Measurements from ENCODE around the gene PACS1.

PACS1 gene

GRCh38 chr11:66142370-66143263 is 72.5 kb downstream of the PACS1 start:
- DNase-seq (ENCODE audit: low read depth in 2 of 2): no peak

DNA sequence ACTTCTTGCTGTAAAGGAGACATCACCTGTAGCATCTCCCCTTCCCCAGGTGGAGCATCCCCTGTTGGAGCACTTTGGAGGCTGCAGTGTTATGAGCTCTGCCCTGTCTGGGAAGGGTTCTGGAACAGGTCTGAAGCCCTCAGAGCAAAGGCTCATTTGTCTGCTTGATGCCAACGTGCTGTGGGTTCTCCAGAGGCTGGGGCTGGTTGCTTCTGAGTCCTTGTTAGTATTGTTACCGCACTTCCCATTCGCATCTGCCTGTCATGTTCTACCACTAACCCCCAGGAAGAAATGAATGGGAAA is 73.1 kb downstream of the PACS1 start:
- DNase-seq (ENCODE audit: low read depth in 2 of 2): no peak

- no peak for DNase-seq (ENCODE audit: low read depth in 2 of 2)
Observed at GRCh38 chr11:66143996-66144678, 74.1 kb downstream of the PACS1 start.

- DNase-seq (ENCODE audit: low read depth in 2 of 2): no peak
Observed at GRCh38 chr11:66146074-66146473, 76.0 kb downstream of the PACS1 start.

DNA sequence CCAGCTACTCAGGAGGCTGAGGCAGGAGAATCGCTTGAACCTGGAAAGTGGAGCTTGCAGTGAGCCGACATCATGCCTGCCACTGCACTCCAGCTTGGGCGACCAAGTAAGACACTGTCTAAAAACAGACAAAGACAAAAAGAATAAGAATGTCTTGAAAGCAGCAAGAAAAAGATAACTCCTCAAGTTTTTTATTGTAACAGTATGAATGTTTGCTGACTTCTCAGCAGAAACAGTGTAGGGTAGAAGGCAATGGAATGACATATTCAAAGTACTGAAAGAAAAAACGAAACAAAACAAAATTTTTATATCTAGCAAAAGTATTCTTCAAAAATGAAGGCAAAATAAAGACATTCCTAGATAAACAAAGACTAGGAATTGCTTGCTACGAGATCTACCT is 76.9 kb downstream of the PACS1 start:
- DNase-seq (ENCODE audit: low read depth in 2 of 2): no peak

- no peak for DNase-seq (ENCODE audit: low read depth in 2 of 2)
Observed at GRCh38 chr11:66150140-66150539, 80.1 kb downstream of the PACS1 start.

DNA sequence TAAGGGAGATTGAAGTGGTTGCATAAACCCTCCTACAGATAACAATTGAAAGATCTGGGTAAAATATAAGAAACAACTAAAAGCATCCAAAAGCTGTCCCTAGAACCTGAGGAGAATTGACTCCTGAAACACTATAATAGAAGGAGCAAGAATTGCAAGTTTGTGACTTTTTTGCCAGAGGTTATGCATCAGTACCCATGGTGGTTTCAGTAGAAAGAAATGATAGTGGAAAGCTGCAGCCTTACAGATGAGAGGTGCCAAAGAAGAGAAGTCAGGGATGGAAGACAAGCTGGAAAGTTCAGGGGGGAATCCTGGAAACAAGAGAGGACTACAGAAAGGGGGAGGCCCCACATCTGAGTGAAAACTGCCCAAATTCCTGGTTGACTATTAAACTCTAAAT is 80.7 kb downstream of the PACS1 start:
- no peak for DNase-seq (ENCODE audit: low read depth in 2 of 2)

DNA sequence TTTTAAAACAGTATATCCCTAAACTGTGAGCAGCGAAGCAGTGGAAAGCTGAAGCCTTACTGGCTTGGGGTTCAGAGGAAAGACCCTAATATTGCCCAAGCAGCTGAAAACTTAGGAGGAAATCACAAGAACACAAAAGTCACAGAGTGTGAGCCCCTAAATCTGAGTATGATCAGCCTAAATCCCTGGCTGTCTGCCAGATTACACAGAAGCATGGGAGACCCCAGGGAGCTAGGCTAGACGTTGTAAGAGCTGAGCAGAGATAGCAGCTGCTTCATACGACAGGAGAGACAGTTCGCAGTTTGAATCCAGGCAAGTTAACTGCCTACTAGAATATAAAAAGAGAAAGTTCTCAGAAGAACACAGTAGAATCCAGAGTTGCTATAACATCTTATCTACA is 81.2 kb downstream of the PACS1 start:
- no peak for DNase-seq (ENCODE audit: low read depth in 2 of 2)

DNA sequence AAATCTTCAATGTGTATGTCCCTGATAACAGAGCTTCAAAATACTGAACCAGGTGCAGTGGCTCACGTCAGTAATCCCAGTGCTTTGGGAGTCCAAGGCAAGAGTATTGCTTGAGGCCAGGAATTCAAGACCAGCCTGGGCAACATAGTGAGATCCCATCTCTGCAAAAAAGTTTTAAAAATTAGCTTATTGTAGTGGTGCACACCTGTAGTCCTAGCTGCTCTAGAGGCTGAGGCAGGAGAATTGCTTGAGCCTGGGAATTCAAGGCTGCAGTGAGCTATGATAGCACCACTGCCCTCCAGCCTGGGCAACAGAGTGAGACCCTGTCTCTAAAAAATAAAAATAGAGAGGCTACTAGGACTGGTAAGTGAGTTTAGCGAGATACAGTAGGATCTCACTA is 84.0 kb downstream of the PACS1 start:
- DNase-seq (ENCODE audit: low read depth in 2 of 2): no peak

DNA sequence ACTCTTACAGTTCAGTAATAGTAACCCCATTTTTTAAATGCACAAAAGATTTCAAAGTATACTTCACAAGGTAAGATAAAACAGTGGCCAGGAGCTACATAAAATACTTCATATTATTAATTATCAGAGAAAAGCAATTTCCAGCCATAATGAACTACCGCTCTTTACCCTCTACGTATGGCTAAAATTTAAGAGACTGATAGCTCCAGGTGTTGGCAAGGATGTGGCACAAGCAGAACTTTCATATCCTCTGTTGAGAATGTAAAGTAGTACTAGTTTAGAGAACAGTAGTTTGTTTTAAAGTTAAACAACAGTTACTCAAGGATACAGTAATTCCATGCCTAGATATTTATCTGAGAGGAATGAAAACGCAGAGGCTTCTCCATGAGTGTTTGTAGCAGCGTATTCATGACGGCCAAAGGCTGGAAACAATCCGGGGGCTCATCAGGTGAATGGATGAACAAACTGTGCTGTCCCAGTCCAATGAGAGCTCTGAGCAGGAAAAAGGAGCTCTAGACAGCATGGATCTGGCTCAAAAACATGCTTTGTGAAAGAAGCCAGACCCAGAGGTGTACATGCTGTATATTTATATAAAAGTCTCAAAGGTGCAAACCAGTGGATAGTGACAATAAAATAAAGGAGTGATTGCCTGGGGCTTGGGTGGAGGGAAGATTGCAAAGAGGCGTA is 85.5 kb downstream of the PACS1 start:
- DNase-seq (ENCODE audit: low read depth in 2 of 2): no peak

DNA sequence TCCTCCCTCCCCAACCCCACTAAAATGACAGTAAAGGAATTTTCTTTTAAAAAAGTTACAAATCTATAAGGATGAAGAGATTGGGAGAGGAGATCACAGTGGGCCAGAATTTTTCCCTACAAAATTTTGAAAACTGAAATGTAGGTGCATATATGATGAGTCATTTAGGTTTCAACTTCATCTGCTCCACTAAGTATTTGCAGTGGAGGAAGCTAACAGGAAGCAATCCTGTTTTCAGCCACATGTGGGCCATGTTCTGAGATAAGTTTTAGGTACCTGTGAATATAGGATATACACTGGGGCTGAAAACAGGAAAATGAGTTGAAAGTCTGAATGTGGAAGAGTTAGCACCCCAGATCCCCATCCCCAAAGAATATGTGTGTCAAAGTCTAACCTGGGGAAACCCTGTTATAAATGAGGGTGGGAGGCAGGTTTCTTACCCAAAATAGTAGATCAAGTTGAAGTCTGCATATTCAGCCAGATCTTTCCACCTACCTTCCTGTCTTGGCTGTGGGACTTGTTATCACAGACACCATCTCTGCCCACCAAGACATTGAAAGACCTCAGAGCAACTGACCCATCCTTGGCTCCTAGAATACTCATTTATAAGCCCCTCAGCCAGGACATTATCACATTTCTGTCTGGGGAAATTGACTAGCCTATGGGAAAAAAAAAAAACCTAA is 87.3 kb downstream of the PACS1 start:
- DNase-seq (ENCODE audit: low read depth in 2 of 2): no peak

- DNase-seq (ENCODE audit: low read depth in 2 of 2): no peak
Observed at GRCh38 chr11:66158156-66158555, 88.1 kb downstream of the PACS1 start.

DNA sequence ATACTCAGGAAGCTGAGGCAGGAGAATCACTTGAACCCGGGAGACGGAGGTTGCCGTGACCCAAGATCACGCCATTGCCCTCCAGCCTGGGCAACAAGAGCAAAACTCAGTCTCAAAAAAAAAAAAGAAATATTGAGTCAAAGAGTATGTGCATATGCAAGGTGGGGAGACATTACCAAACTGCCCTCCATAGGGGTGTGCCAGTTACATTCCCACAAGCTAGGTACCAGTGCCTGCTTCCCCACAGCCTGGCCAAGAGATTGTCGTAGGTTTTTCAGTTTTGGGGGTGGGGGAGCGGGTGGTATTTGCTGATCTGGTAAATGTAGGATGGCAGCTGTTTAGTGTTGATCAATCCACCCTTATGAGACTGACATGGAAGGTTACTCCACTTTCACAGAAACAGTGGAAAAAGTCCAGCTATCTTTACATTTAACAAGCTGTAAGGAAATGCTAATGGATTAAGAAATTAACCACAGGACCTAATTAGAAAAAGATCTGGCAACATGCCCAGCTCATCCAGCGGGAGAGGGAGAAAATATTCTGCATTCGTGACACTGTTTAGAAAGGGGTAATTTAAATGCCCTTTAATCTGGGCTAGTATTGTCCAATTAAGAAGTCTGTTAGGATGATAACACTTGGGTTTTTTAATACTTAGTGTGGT is 89.4 kb downstream of the PACS1 start:
- no peak for DNase-seq (ENCODE audit: low read depth in 2 of 2)

GRCh38 chr11:66160709-66161108 is 90.6 kb downstream of the PACS1 start:
- DNase-seq (ENCODE audit: low read depth in 2 of 2): no peak

DNA sequence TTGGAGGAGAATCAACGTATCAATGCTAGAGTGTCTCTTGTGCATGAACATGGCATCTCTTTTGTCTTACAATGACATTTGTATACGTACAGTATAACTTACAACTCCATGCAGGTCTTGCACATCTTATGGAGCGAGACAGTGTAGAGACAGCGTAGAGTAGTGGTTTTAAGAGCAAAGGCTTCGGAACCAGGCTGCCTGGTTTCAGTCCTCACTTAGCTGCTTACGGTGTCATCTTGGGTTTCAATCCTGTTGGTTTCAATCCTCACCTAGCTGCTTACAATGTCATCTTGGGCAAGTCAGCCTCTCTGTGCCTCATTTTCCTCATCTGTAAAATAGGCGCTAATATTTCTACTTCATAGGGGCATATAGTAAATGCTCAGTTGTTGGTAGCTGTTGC is 98.2 kb downstream of the PACS1 start:
- no peak for DNase-seq (ENCODE audit: low read depth in 2 of 2)

- DNase-seq (ENCODE audit: low read depth in 2 of 2): peak; percentile 15 to 40
Observed at GRCh38 chr11:66172146-66172545, 102.1 kb downstream of the PACS1 start.

- no peak for DNase-seq (ENCODE audit: low read depth in 2 of 2)
Observed at GRCh38 chr11:66176650-66177049, 106.6 kb downstream of the PACS1 start.

GRCh38 chr11:66178183-66178582 is 108.1 kb downstream of the PACS1 start:
- no peak for DNase-seq (ENCODE audit: low read depth in 2 of 2)

GRCh38 chr11:66178871-66179270 is 108.8 kb downstream of the PACS1 start:
- DNase-seq (ENCODE audit: low read depth in 2 of 2): no peak

- DNase-seq (ENCODE audit: low read depth in 2 of 2): no peak
Observed at GRCh38 chr11:66181632-66182315, 111.7 kb downstream of the PACS1 start.

- no peak for DNase-seq (ENCODE audit: low read depth in 2 of 2)
Observed at GRCh38 chr11:66183494-66184048, 113.5 kb downstream of the PACS1 start.
